AG09319 (cell line): ENCODE measurements around the gene RPAP3.

ENCODE experiments used
- DNase-seq: peaks from one replicate; pipeline ENCODE4 v3.0.0-alpha.2; 2010; ENCODE audit warnings: low read depth; ENCODE audit errors: extremely low read depth
- CTCF ChIP-seq: IDR thresholded peaks from 2 replicates; pipeline ENCODE4 v1.5.1; 2011; ENCODE audit warnings: low read depth, mild to moderate bottlenecking, inconsistent platforms, low read length, moderate library complexity

Gene RPAP3

GRCh38 chr12:47717443-47718193 is 11.8 kb upstream of the RPAP3 start:
- peak; percentile 75 for DNase-seq

DNA sequence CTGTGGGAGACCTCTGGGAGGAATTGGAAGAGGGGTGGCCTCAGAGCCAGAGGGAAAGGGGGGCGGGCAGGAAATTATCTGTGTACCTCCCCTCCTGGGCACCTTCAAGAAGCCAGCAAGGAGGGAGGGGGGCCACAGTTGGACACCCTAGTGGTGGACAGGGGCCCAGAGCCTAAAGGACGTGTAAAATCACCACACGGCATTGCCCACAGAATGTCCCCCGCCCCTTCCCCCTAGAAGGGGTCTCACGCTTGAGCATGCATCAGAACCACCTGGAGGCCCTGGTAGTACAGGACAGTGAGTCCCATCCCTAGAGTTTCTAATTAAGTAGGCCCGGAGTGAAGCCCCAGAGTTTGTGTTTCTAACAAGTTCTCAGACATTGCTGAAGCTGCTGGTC is 11.2 kb upstream of the RPAP3 start:
- DNase-seq: no peak

More at GRCh38 chr12:47717443-47718193, 11.8 kb upstream of the RPAP3 start:
- TF ChIP-seq CTCF: peak; percentile 97

DNA sequence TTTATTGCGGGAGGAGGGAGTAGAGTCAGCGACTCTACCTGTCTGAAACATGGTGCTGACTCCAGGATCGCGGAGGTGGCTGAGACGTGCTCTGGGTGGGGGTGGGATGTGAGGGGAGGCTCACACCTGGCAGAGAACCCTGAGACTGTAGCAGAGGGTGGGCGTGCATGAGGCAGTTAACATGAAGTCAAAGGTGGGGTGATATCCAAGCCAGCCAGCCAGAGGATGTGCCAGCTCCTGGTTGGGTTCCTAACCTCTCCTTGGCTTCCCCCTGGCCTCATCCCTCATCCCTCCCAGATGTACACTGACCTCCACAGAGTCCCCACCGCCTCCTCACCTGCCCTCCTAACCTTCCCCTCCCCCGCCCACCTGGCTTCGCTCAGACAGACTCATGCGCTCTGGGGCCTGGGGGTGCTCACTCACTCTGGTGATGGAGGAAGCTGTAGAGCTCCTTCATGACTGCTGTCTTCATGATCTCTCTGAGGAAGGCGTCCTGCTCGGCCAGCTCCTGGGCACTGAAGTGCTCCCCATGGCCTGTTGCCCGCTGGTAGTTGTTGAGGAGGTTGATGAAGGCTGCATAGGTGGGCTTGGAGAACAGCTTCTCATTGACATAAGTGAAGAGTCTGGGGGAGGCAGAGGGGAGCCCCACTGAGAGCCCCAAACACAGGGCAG is 10.2 kb upstream of the RPAP3 start:
- DNase-seq: no peak
- no peak for TF ChIP-seq CTCF

More for the DNA sequence above, 11.2 kb upstream of the RPAP3 start:
- TF ChIP-seq CTCF: no peak

DNA sequence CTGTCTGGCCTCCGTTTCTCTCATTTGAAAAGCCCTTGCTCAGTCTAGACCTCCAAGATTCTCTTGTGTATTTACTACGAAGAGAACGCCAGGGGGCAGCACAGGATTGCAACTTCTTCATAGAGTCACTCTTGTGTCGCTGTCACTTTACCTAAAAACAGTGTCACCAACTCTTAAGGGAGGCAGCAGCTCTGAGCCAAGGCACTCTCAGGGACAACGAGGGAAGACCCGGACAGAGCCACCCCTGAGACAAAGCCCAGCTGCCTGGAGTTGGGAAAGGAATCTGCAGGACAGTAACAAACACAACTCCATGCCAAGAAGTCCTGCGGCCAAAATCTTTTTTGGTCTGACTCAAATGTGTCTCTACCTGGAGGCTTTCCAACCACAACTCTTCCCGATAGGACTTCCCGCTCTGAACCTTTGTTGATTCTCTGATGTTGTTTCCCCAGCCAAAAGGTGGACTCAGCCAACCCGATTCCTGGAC is 9.6 kb upstream of the RPAP3 start:
- no peak for DNase-seq
- peak; percentile 69 for TF ChIP-seq CTCF

GRCh38 chr12:47714826-47715386 is 9.1 kb upstream of the RPAP3 start:
- no peak for DNase-seq
- TF ChIP-seq CTCF: no peak

DNA sequence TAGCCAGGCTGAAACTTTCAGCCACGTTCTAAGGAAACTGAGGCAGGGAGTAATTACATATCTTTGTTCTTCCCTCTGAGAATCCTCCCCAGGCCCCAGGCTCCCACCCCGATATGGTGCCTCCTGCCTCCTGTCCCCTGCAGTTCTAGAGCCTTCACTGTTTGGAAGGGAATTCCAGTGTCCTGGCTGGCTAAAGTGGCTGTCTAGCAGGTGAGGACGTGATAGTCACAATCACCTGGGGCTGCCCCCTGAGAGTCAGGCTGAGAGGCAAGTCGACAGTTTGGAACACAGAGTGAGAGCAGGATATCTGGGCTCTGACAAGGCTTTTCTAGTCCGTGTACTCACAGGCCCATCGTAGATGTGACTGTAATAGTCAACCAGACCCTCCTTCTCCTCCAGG is 6.3 kb upstream of the RPAP3 start:
- DNase-seq: no peak
- no peak for TF ChIP-seq CTCF

- TF ChIP-seq CTCF: no peak
- DNase-seq: no peak
Observed at GRCh38 chr12:47711448-47711847, 5.6 kb upstream of the RPAP3 start.
